HG03520 (cell line): ENCODE measurements around the gene NOD1.

Experiments
- ATAC-seq: cut with Tn5 transposase; IDR thresholded peaks from one replicate; pipeline ENCODE4 v1.9.1; 2021; ENCODE audit warnings: mild to moderate bottlenecking, moderate library complexity; ENCODE audit not compliant: unreplicated experiment

Gene NOD1

GRCh38 chr7:30472081-30472783 lies 6.4 kb downstream of the NOD1 start:
- no peak for ATAC-seq

GRCh38 chr7:30471205-30471604 lies 7.4 kb downstream of the NOD1 start:
- no peak for ATAC-seq

- ATAC-seq: no peak
Measured at GRCh38 chr7:30470771-30471170, 7.8 kb downstream of the NOD1 start.

GRCh38 chr7:30470163-30470770 lies 8.3 kb downstream of the NOD1 start:
- no peak for ATAC-seq

- no peak for ATAC-seq
Measured at GRCh38 chr7:30469303-30469702, 9.3 kb downstream of the NOD1 start.

GRCh38 chr7:30468791-30469190 lies 9.8 kb downstream of the NOD1 start:
- ATAC-seq: no peak

GRCh38 chr7:30468041-30468440 lies 10.5 kb downstream of the NOD1 start:
- no peak for ATAC-seq

GRCh38 chr7:30467271-30467670 lies 11.3 kb downstream of the NOD1 start:
- ATAC-seq: no peak

GRCh38 chr7:30466266-30466665 lies 12.3 kb downstream of the NOD1 start:
- ATAC-seq: no peak

- ATAC-seq: no peak
Measured at GRCh38 chr7:30465811-30466180, 12.8 kb downstream of the NOD1 start.

- ATAC-seq: no peak
Measured at GRCh38 chr7:30465046-30465810, 13.4 kb downstream of the NOD1 start.

GRCh38 chr7:30464231-30464671 lies 14.3 kb downstream of the NOD1 start:
- ATAC-seq: no peak

- ATAC-seq: no peak
Measured at GRCh38 chr7:30463405-30464145, 15.0 kb downstream of the NOD1 start.

- ATAC-seq: no peak
Measured at GRCh38 chr7:30462179-30462578, 16.4 kb downstream of the NOD1 start.

GRCh38 chr7:30460246-30460633 lies 18.3 kb downstream of the NOD1 start:
- no peak for ATAC-seq

GRCh38 chr7:30459591-30460245 lies 18.9 kb downstream of the NOD1 start:
- ATAC-seq: no peak

- no peak for ATAC-seq
Measured at GRCh38 chr7:30458311-30458710, 20.3 kb downstream of the NOD1 start.

GRCh38 chr7:30453921-30454320 lies 24.7 kb downstream of the NOD1 start:
- no peak for ATAC-seq

- no peak for ATAC-seq
Measured at GRCh38 chr7:30453016-30453415, 25.6 kb downstream of the NOD1 start.

GRCh38 chr7:30452280-30452930 lies 26.2 kb downstream of the NOD1 start:
- ATAC-seq: no peak
